Hippocampal formation (tissue), 2 donors: ENCODE data around the gene SAMHD1.
"Not testable (repeated sequence)": the region's sequence is repeated elsewhere in the genome, so short reads cannot be mapped to it uniquely, and the experiment has no call there.

Source experiments
- DNase-seq, 2 donors: peaks; one replicate each; lab custom pipeline; 2025; lab: John Stamatoyannopoulos, UW

The SAMHD1 gene

GRCh38 chr20:36956016-36956415, 4.5 kb upstream of the SAMHD1 start:
- DNase-seq = no peak

- no peak for DNase-seq
These were observed 651 bp upstream of the SAMHD1 start for GRCh38 chr20:36951979-36952738.

GRCh38 chr20:36950414-36951197, 902 bp downstream of the SAMHD1 start:
- no peak for DNase-seq

- no peak for DNase-seq
These were observed 10.1 kb downstream of the SAMHD1 start for GRCh38 chr20:36941401-36941835.

GRCh38 chr20:36937402-36937770, 14.1 kb downstream of the SAMHD1 start:
- DNase-seq = no peak

GRCh38 chr20:36936761-36937401, 14.6 kb downstream of the SAMHD1 start:
- DNase-seq = not testable (repeated sequence)

- no peak for DNase-seq
These were observed 15.2 kb downstream of the SAMHD1 start for GRCh38 chr20:36936341-36936740.

GRCh38 chr20:36933571-36933970, 17.9 kb downstream of the SAMHD1 start:
- not testable (repeated sequence) for DNase-seq

- DNase-seq = no peak
These were observed 18.8 kb downstream of the SAMHD1 start for GRCh38 chr20:36932476-36933426.

- not testable (repeated sequence) for DNase-seq
These were observed 19.4 kb downstream of the SAMHD1 start for GRCh38 chr20:36932067-36932466.

GRCh38 chr20:36929691-36930090, 21.8 kb downstream of the SAMHD1 start:
- no peak for DNase-seq

- no peak for DNase-seq
These were observed 22.2 kb downstream of the SAMHD1 start for GRCh38 chr20:36929290-36929689.

GRCh38 chr20:36927704-36928103, 23.8 kb downstream of the SAMHD1 start:
- no peak for DNase-seq

GRCh38 chr20:36926653-36927200, 24.8 kb downstream of the SAMHD1 start:
- no peak for DNase-seq

GRCh38 chr20:36925234-36925633, 26.3 kb downstream of the SAMHD1 start:
- no peak for DNase-seq

GRCh38 chr20:36924167-36925045, 27.1 kb downstream of the SAMHD1 start:
- no peak for DNase-seq

- no peak for DNase-seq
These were observed 31.2 kb downstream of the SAMHD1 start for GRCh38 chr20:36920334-36920730.

GRCh38 chr20:36919715-36920333, 31.7 kb downstream of the SAMHD1 start:
- DNase-seq = peak in 1 of 2 donors; percentile 65

- DNase-seq = no peak
These were observed 33.6 kb downstream of the SAMHD1 start for GRCh38 chr20:36917943-36918342.

- DNase-seq = no peak
These were observed 34.3 kb downstream of the SAMHD1 start for GRCh38 chr20:36917240-36917639.
